Hematopoietic multipotent progenitor cell (in vitro differentiated cells): Measurements from ENCODE around the gene RPP14. TPM values are rescaled to one million over a fixed set of nuclear protein-coding genes. Genes with fewer than 3 reads are reported as not detected.

ENCODE experiments used
- DNase-seq, 3 donors: peaks; one replicate each; pipeline ENCODE4 v3.0.0-alpha.2; 2011 to 2015; ENCODE audit warnings: low read depth in 2 of 3, low spot score in 2 of 3
- small RNA-seq: library from RNA; depleted of rRNA; stranded (forward); fragments of <200 nt; gene quantifications from one replicate; pipeline ENCODE3, GENCODE V24; 2012
- total RNA-seq: library from RNA; depleted of rRNA; stranded (reverse); fragments of >200 nt; gene quantifications from one replicate; pipeline ENCODE4 v1.2.3, GENCODE V29; 2012

The RPP14 gene
- total RNA-seq, 1 donor: 5.4 TPM

DNA sequence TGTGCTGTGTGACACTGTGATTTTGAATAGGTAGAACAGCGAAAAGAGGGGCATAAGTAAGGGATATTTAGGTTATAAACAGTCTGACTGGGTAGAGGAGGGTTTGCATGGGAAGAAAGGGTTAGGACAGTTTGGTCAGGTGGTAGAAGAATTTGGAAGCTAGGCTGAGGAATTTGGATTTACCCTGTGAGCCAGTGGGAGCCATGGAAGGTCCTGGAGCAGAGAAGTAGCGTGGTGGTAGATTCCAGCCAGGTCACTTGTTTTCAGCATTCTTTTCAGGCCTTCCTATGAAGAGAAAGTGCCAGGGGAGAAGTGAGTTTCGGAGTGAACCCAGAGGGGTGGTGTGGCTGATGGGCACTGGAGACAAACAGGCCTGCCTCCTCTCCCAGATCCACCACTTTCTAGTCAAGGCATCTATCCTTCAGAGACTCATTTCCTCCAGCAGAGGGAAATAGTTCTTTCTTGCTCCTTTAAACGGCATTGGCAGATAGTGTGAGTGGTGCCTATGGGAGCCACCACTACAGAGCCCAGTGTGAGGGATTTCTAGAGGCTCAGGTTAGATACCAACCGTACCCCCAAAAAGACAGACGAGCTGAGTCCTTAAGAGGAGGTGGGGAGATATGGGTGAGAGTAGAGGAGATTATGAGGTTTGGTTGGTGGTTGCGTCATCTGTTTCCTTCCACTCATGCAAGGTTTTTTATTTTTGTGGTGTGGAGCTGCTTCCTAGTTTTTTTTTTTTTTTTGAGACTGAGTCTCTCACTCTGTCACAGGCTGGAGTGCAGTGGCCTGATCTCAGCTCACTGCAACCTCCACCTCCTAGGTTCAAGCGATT, 47.9 kb downstream of the RPP14 start:
- DNase-seq: peak in 2 of 3 donors; percentile 83 to 90

DNA sequence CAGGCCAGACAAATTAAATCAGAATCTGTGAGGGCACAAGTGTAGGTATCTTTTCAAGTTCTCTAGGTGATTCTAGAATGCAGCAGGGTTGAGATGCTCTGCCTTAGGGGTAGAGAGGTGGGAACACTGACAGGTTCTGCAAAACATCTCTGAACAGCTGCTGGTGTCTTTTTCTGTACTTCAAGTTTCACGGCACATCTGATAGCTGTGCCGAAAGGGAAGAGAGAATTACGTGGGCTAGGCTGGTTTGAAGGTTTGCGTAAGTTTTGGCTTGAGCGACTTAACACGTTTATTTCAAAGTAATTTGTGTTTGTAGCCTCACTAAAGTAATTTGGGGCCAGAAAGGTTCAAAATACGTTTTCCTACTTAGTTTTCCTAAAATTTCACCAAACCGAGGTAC, 49.1 kb downstream of the RPP14 start:
- peak in 1 of 3 donors; percentile 28 for DNase-seq

- peak in 2 of 3 donors; percentile 95 to 98 for DNase-seq
Observed at GRCh38 chr3:58356054-58356453, 50.0 kb downstream of the RPP14 start.

GRCh38 chr3:58357402-58357801, 51.4 kb downstream of the RPP14 start:
- DNase-seq: no peak

DNA sequence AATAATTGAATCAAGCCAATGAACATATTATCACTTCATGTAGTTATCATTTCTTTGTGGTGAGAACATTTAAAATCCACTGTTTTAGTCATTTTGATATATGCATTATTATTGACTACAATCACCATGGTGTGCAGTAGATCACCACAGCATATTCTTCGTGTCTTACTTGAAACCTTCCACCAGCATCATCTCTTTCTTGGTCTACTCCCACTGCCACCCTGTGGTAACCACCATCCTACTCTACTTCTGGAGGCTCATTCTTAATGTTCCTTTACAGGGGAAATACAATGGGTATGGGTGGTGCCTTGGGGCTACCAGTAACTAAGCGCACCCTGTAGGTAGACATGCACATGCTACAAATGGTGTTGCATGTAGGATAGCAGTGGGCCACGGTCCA, 52.0 kb downstream of the RPP14 start:
- DNase-seq: no peak

DNA sequence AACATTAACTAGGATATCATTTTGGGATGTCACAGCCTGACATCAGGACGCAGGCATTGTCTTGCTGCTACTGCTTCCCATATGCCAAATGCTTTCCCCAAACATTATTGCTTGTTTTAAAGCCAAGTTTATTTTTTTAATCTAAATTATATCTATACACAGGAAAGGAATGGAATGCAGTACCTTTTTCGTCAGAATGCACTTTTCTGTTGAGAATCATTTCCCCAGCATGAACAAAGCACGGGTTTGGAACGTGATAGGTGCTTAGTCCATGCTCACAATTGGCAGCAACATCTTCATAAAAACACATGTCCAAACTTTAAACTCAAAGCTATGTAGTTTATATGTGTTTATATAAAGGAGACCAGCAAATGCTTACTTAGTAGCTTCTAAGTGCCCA, 52.8 kb downstream of the RPP14 start:
- DNase-seq: no peak

- DNase-seq: no peak
Observed at GRCh38 chr3:58359621-58360020, 53.6 kb downstream of the RPP14 start.

DNA sequence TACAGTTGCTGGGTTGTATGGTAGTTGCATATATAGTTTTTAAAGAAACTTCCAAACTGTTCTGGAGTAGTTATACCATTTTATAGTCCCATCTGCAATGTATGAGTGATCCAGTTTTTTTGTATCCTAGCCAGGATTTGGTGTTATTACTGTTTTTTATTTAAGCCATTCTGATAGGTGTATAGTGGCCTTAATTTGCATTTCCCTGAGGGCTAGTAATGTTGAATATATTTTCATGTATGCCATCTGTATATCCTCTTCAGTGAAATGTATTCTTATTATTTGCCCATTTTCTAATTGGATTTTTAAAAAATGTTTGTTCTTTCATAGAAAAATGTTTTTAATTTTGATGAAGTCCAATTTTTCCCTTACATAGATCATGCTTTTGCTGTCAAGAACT, 55.8 kb downstream of the RPP14 start:
- DNase-seq: no peak

- no peak for DNase-seq
Observed at GRCh38 chr3:58366699-58367098, 60.7 kb downstream of the RPP14 start.

GRCh38 chr3:58369038-58369437, 63.0 kb downstream of the RPP14 start:
- no peak for DNase-seq

Small RNAs within 50 kb of the gene (small RNA-seq; reads per million reads assigned to genes)
- not detected for gene AC098479.1

Other genes with a start within 250 kb of the RPP14 start
- 0.54 TPM for gene DNASE1L3, start 95.3 kb upstream of the RPP14 start, total RNA-seq
- 5.1 TPM for gene ABHD6, start 68.5 kb upstream of the RPP14 start, total RNA-seq
- gene HTD2, start 275 bp downstream of the RPP14 start, total RNA-seq: 7.3 TPM
- 17.0 TPM for gene PXK, start 26.6 kb downstream of the RPP14 start, total RNA-seq
- gene PDHB, start 127.6 kb downstream of the RPP14 start, total RNA-seq: 39.9 TPM
- gene KCTD6, start 185.9 kb downstream of the RPP14 start, total RNA-seq: 4.3 TPM
- gene ACOX2, start 230.9 kb downstream of the RPP14 start, total RNA-seq: 5.7 TPM